HepG2 (cell line): ENCODE data around the gene ST6GALNAC2. TPM values are rescaled to one million over a fixed set of nuclear protein-coding genes. Genes with fewer than 3 reads are reported as not detected.
A peak's percentile ranks its signal among the peaks of the same experiment; 100 is the strongest.

Source experiments
- ARNTL ChIP-seq: sonication (generic); formaldehyde crosslinking; IDR thresholded peaks from 2 replicates; pipeline ENCODE4 v1.4.0; 2020; ENCODE audit warnings: mild to moderate bottlenecking, missing genetic modification reagents
- DNMT1 ChIP-seq: sonication (generic); formaldehyde crosslinking; IDR thresholded peaks from 2 replicates; pipeline ENCODE4 v1.5.1; 2020; ENCODE audit warnings: mild to moderate bottlenecking, missing genetic modification reagents
- FOXK1 ChIP-seq: sonication (generic); formaldehyde crosslinking; IDR thresholded peaks from 2 replicates; pipeline ENCODE4 v1.4.0; 2020; ENCODE audit warnings: low read depth, missing genetic modification reagents, borderline replicate concordance
- HNF4A ChIP-seq: sonication (generic); formaldehyde crosslinking; IDR thresholded peaks from 2 replicates; pipeline ENCODE4 v1.4.0; 2020; ENCODE audit warnings: missing genetic modification reagents
- HNRNPH1 ChIP-seq: fragments of 200-400 bp; formaldehyde crosslinking; optimal IDR thresholded peaks from 2 replicates; pipeline ENCODE3; 2017; ENCODE audit warnings: mild to moderate bottlenecking, low read depth, low read length
- NFE2L1 ChIP-seq: sonication (generic); formaldehyde crosslinking; IDR thresholded peaks from 2 replicates; pipeline ENCODE4 v1.4.0; 2020; ENCODE audit warnings: missing genetic modification reagents, mild to moderate bottlenecking, borderline replicate concordance
- RARA ChIP-seq: IDR thresholded peaks from 2 replicates; pipeline ENCODE4 v1.6.1; 2016; ENCODE audit warnings: missing genetic modification reagents, missing compliant biosample characterization
- RELA ChIP-seq: sonication (generic); formaldehyde crosslinking; IDR thresholded peaks from 2 replicates; pipeline ENCODE4 v1.4.0; 2020; ENCODE audit warnings: missing genetic modification reagents
- RNF2 ChIP-seq: fragments of 450-650 bp; conservative IDR thresholded peaks from 2 replicates; pipeline ENCODE4 v1.6.1; 2016; ENCODE audit warnings: low read depth
- SALL1 ChIP-seq: sonication (generic); formaldehyde crosslinking; IDR thresholded peaks from 2 replicates; pipeline ENCODE4 v1.8.0; 2022; ENCODE audit warnings: mild to moderate bottlenecking, missing genetic modification reagents
- SOX6 ChIP-seq, 2 experiments: fragments of 450-650 bp in 1 of 2; sonication (generic) in 1 of 2; formaldehyde crosslinking in 1 of 2; IDR thresholded peaks; 2 replicates each; pipeline versions ENCODE4 v1.4.0 to v1.6.1; 2017 to 2020; ENCODE audit warnings: antibody characterized with exemption in 1 of 2, mild to moderate bottlenecking in 1 of 2, missing genetic modification reagents in 1 of 2
- WIZ ChIP-seq: sonication (generic); formaldehyde crosslinking; IDR thresholded peaks from 2 replicates; pipeline ENCODE4 v1.5.1; 2020; ENCODE audit warnings: mild to moderate bottlenecking, missing genetic modification reagents
- ZBTB7B ChIP-seq: sonication (generic); formaldehyde crosslinking; IDR thresholded peaks from 2 replicates; pipeline ENCODE4 v1.4.0; 2020; ENCODE audit warnings: missing genetic modification reagents
- ZMYM3 ChIP-seq: sonication (generic); formaldehyde crosslinking; IDR thresholded peaks from 2 replicates; pipeline ENCODE4 v1.5.1; 2020; ENCODE audit warnings: mild to moderate bottlenecking, missing genetic modification reagents
- ZNF235 ChIP-seq: sonication (generic); formaldehyde crosslinking; IDR thresholded peaks from 2 replicates; pipeline ENCODE4 v1.8.1; 2023; ENCODE audit warnings: mild to moderate bottlenecking, missing genetic modification reagents, borderline replicate concordance
- ZNF33B ChIP-seq: sonication (generic); formaldehyde crosslinking; IDR thresholded peaks from 2 replicates; pipeline ENCODE4 v1.5.1; 2020; ENCODE audit warnings: mild to moderate bottlenecking, missing genetic modification reagents
- ZNF350 ChIP-seq: sonication (generic); formaldehyde crosslinking; IDR thresholded peaks from 2 replicates; pipeline ENCODE4 v1.4.0; 2020; ENCODE audit warnings: mild to moderate bottlenecking, low read depth, missing genetic modification reagents, borderline replicate concordance
- ZNF607 ChIP-seq: sonication (generic); formaldehyde crosslinking; IDR thresholded peaks from 2 replicates; pipeline ENCODE4 v1.5.1; 2020; ENCODE audit warnings: missing genetic modification reagents, mild to moderate bottlenecking, borderline replicate concordance
- ZNF674 ChIP-seq: sonication (generic); formaldehyde crosslinking; IDR thresholded peaks from 2 replicates; pipeline ENCODE4 v1.5.0; 2020; ENCODE audit warnings: low read depth, mild to moderate bottlenecking, missing genetic modification reagents
- ZNF780A ChIP-seq: sonication (generic); formaldehyde crosslinking; IDR thresholded peaks from 2 replicates; pipeline ENCODE4 v1.8.0; 2022; ENCODE audit warnings: mild to moderate bottlenecking, missing genetic modification reagents, moderate library complexity
- polyA plus RNA-seq, 8 experiments: library from polyadenylated mRNA; depleted of rRNA in 3 of 8; stranded (reverse) in 7 of 8; unstranded in 1 of 8; fragments of >200 nt; fragmentation: Illumina TruSeq in 4 of 8; extraction: Trizol in 4 of 8; gene quantifications; 2 replicates each; pipeline versions ENCODE4 v1.2.1 to v1.2.3, GENCODE V29; 2011 to 2016; ENCODE audit warnings: low read depth in 4 of 8, missing spikeins in 1 of 8, mixed read lengths in 1 of 8; ENCODE audit not compliant: insufficient read depth in 1 of 8
- total RNA-seq, 5 experiments: library from RNA; depleted of rRNA; stranded (reverse); fragments of >200 nt; fragmentation: Illumina TruSeq; extraction: Trizol; gene quantifications; 2 replicates each; pipeline ENCODE4 v1.2.3, GENCODE V29; 2016; ENCODE audit warnings: low read depth in 1 of 5
- TF ChIP-seq, protein P1 (sequence below): sonication (generic); formaldehyde crosslinking; IDR thresholded peaks from 2 replicates; pipeline ENCODE4 v1.4.0; 2020; ENCODE audit warnings: mild to moderate bottlenecking, missing genetic modification reagents
- TF ChIP-seq, protein P2 (sequence below): sonication (generic); formaldehyde crosslinking; IDR thresholded peaks from 2 replicates; pipeline ENCODE4 v1.5.0; 2020; ENCODE audit warnings: missing genetic modification reagents, mild to moderate bottlenecking, borderline replicate concordance
- TF ChIP-seq, protein P3 (sequence below): IDR thresholded peaks from 2 replicates; pipeline ENCODE4 v1.6.1; 2018; ENCODE audit warnings: missing genetic modification reagents, mild to moderate bottlenecking, missing compliant biosample characterization
- TF ChIP-seq, protein P4 (sequence below): sonication (generic); formaldehyde crosslinking; IDR thresholded peaks from 2 replicates; pipeline ENCODE4 v1.4.0; 2020; ENCODE audit warnings: missing genetic modification reagents, low read depth, mild to moderate bottlenecking, borderline replicate concordance
- TF ChIP-seq, protein P5 (sequence below): sonication (generic); formaldehyde crosslinking; IDR thresholded peaks from 2 replicates; pipeline ENCODE4 v1.5.0; 2020; ENCODE audit warnings: missing genetic modification reagents

Gene ST6GALNAC2
- total and polyA plus RNA-seq, 2 of the 13 experiments (the other 11 are each of a cell fraction or from before 2014, with no cell fraction given) = 0.12 to 0.49 TPM

DNA sequence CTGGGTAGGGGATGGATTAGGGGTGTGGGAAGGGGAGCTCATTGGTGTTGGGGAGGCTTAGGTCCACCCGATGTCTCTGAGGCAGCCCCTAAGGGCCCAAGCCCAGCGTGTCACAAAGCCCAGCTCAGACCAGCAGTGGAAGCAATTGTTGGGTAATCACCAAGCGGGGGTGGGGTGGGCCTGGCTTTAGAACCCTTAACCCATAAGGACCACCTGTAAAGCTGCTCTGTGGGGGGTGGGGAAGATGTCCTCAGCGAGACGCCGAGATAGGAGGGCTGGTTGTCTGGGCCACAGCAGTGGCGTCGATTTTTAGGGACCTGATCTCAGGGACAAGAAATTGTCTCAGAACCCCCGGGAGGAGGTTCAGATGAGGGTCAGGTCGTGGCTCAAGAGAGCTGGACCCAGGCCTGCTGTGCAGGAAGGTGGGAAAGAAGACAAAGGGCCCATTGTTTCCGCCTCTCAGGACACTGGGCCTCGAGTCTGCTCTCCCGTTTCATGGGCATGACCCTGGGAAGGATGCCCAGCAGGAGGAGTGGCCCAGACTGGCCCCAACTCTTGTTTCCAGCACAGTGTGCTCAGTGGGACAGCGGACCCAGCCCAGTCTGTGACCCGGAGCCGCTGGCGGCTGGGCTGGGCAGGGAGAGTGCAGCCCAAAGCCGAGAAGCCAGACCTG, 15.9 kb downstream of the ST6GALNAC2 start (continued):
- no peak for TF ChIP-seq SOX6 (IDR thresholded peaks at IDR 0.05)
- peak; percentile 89 for TF ChIP-seq SOX6 (CRISPR knock-in tag; IDR thresholded peaks at IDR 0.05)
- TF ChIP-seq SALL1 (CRISPR knock-in tag) = peak; percentile 72
- peak; percentile 76 for TF ChIP-seq RARA (CRISPR knock-in tag)
- TF ChIP-seq, protein P1, sequence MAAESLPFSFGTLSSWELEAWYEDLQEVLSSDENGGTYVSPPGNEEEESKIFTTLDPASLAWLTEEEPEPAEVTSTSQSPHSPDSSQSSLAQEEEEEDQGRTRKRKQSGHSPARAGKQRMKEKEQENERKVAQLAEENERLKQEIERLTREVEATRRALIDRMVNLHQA (CRISPR knock-in tag) = no peak
- no peak for TF ChIP-seq FOXK1 (CRISPR knock-in tag)
- no peak for TF ChIP-seq ZNF780A (CRISPR knock-in tag)
- no peak for TF ChIP-seq RELA (CRISPR knock-in tag)
- no peak for TF ChIP-seq WIZ (CRISPR knock-in tag)
- peak; percentile 66 for TF ChIP-seq HNF4A (CRISPR knock-in tag)
- TF ChIP-seq ZNF350 (CRISPR knock-in tag) = peak; percentile 63; the same call in 1 of the 2 replicates
- no peak for TF ChIP-seq ZNF235 (CRISPR knock-in tag)
- TF ChIP-seq NFE2L1 = no peak
- TF ChIP-seq ARNTL (CRISPR knock-in tag) = 0 out of 2 replicates have a peak, but pooled peaks have one; percentile 32
- no peak; the same call in 1 of the 2 replicates for TF ChIP-seq ZMYM3 (CRISPR knock-in tag)
- no peak for TF ChIP-seq ZNF674 (CRISPR knock-in tag)
- TF ChIP-seq, protein P2, sequence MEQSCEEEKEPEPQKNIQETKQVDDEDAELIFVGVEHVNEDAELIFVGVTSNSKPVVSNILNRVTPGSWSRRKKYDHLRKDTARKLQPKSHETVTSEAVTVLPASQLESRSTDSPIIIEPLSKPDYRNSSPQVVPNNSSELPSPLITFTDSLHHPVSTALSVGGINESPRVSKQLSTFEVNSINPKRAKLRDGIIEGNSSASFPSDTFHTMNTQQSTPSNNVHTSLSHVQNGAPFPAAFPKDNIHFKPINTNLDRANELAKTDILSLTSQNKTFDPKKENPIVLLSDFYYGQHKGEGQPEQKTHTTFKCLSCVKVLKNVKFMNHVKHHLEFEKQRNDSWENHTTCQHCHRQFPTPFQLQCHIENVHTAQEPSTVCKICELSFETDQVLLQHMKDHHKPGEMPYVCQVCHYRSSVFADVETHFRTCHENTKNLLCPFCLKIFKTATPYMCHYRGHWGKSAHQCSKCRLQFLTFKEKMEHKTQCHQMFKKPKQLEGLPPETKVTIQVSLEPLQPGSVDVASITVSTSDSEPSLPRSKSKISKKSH = peak; percentile 54; the same call in 1 of the 2 replicates
- TF ChIP-seq ZNF607 (CRISPR knock-in tag) = no peak
- TF ChIP-seq ZNF33B = no peak
- TF ChIP-seq, protein P3, sequence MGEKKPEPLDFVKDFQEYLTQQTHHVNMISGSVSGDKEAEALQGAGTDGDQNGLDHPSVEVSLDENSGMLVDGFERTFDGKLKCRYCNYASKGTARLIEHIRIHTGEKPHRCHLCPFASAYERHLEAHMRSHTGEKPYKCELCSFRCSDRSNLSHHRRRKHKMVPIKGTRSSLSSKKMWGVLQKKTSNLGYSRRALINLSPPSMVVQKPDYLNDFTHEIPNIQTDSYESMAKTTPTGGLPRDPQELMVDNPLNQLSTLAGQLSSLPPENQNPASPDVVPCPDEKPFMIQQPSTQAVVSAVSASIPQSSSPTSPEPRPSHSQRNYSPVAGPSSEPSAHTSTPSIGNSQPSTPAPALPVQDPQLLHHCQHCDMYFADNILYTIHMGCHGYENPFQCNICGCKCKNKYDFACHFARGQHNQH (CRISPR knock-in tag) = no peak; the same call in 1 of the 2 replicates
- TF ChIP-seq DNMT1 (CRISPR knock-in tag) = no peak
- TF ChIP-seq HNRNPH1 = no peak
- no peak for TF ChIP-seq RNF2
- peak; percentile 81 for TF ChIP-seq ZBTB7B (CRISPR knock-in tag)
- TF ChIP-seq, protein P4, sequence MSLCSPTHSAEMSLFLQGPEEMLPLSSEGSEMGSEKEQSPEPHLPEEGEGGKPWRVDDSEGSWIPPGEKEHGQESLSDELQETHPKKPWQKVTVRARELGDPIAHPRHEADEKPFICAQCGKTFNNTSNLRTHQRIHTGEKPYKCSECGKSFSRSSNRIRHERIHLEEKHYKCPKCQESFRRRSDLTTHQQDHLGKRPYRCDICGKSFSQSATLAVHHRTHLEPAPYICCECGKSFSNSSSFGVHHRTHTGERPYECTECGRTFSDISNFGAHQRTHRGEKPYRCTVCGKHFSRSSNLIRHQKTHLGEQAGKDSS (CRISPR knock-in tag) = peak; percentile 45; the same call in 1 of the 2 replicates
- TF ChIP-seq, protein P5, sequence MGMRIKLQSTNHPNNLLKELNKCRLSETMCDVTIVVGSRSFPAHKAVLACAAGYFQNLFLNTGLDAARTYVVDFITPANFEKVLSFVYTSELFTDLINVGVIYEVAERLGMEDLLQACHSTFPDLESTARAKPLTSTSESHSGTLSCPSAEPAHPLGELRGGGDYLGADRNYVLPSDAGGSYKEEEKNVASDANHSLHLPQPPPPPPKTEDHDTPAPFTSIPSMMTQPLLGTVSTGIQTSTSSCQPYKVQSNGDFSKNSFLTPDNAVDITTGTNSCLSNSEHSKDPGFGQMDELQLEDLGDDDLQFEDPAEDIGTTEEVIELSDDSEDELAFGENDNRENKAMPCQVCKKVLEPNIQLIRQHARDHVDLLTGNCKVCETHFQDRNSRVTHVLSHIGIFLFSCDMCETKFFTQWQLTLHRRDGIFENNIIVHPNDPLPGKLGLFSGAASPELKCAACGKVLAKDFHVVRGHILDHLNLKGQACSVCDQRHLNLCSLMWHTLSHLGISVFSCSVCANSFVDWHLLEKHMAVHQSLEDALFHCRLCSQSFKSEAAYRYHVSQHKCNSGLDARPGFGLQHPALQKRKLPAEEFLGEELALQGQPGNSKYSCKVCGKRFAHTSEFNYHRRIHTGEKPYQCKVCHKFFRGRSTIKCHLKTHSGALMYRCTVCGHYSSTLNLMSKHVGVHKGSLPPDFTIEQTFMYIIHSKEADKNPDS (CRISPR knock-in tag) = no peak
